GM19438 (cell line): Measurements from ENCODE around the gene PALLD.

Source experiments
- ATAC-seq: cut with Tn5 transposase; IDR thresholded peaks from one replicate; pipeline ENCODE4 v1.9.1; 2021; ENCODE audit warnings: low read depth; ENCODE audit not compliant: unreplicated experiment

PALLD gene

GRCh38 chr4:168637872-168638756, 141.3 kb downstream of the PALLD start:
- no peak for ATAC-seq

GRCh38 chr4:168639914-168640313, 143.1 kb downstream of the PALLD start:
- no peak for ATAC-seq

- no peak for ATAC-seq
Observed at GRCh38 chr4:168641811-168642140, 144.9 kb downstream of the PALLD start.

- ATAC-seq: no peak
Observed at GRCh38 chr4:168642591-168642990, 145.7 kb downstream of the PALLD start.

- ATAC-seq: no peak
Observed at GRCh38 chr4:168643111-168643795, 146.4 kb downstream of the PALLD start.

- ATAC-seq: no peak
Observed at GRCh38 chr4:168643796-168644159, 146.9 kb downstream of the PALLD start.

- ATAC-seq: no peak
Observed at GRCh38 chr4:168646001-168646768, 149.3 kb downstream of the PALLD start.

GRCh38 chr4:168647646-168648375, 151.0 kb downstream of the PALLD start:
- ATAC-seq: no peak

GRCh38 chr4:168648494-168648893, 151.6 kb downstream of the PALLD start:
- ATAC-seq: no peak

- no peak for ATAC-seq
Observed at GRCh38 chr4:168648929-168649328, 152.1 kb downstream of the PALLD start.

- no peak for ATAC-seq
Observed at GRCh38 chr4:168651374-168651773, 154.5 kb downstream of the PALLD start.

GRCh38 chr4:168651864-168652263, 155.0 kb downstream of the PALLD start:
- no peak for ATAC-seq

GRCh38 chr4:168652755-168653154, 155.9 kb downstream of the PALLD start:
- ATAC-seq: no peak

- no peak for ATAC-seq
Observed at GRCh38 chr4:168654104-168654847, 157.4 kb downstream of the PALLD start.

GRCh38 chr4:168654848-168655174, 158.0 kb downstream of the PALLD start:
- no peak for ATAC-seq

- no peak for ATAC-seq
Observed at GRCh38 chr4:168655182-168655581, 158.3 kb downstream of the PALLD start.

- no peak for ATAC-seq
Observed at GRCh38 chr4:168656055-168656660, 159.3 kb downstream of the PALLD start.

- ATAC-seq: no peak
Observed at GRCh38 chr4:168656946-168657473, 160.2 kb downstream of the PALLD start.

GRCh38 chr4:168658751-168659150, 161.9 kb downstream of the PALLD start:
- no peak for ATAC-seq
